Suppressor macrophage (primary cell): ENCODE data around the gene TAS2R16.
"Not testable (repeated sequence)": the region's sequence is repeated elsewhere in the genome, so short reads cannot be mapped to it uniquely, and the experiment has no call there.

Experiments
- DNase-seq, 4 experiments: peaks; one replicate each; pipeline ENCODE4 v3.0.0-alpha.2; 2020 to 2022

TAS2R16 gene

DNA sequence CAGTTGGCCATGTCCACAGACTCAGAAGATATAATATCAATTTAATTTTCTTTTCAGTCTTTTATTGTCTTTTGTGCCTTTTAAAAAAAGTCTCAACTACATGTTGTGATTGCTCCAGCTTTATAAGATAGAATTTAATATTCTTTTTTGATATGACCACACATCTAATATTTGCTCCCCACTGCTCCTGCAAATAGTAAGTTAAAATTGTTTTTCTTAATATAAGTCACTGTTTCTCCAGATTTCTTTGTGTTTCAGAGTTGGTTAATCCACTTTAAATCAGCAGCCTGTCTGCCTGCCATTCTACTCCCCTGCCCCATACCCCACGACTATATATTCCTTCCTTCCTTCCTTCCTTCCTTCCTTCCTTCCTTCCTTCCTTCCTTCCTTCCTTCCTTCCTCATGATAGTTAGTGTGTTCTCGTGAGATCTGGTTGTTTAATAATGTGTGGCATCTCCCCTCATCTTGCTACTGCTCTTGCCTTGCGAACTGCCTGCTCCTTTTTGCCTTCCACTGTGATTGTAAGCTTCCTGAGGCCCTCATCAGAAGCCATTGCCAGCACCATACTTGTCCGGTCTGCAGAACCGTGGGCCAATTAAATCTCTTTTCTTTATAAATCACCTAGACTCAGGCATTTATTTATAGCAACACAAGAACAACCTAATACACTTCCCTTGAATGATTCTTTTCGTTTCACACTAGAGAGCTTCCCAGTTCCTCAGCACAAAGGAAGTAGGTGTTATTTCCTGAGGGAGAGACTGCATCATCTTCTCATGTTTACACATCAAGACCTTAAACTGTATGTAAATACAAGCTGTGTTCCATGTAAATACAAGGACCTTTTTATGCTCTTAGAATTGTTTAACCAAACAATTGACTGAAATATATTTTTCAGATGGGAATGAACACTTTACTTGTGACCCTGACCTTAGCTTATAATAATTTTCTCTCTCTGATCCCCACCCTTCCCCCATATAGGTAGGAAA lies 24.5 kb downstream of the TAS2R16 start:
- DNase-seq = no peak

DNA sequence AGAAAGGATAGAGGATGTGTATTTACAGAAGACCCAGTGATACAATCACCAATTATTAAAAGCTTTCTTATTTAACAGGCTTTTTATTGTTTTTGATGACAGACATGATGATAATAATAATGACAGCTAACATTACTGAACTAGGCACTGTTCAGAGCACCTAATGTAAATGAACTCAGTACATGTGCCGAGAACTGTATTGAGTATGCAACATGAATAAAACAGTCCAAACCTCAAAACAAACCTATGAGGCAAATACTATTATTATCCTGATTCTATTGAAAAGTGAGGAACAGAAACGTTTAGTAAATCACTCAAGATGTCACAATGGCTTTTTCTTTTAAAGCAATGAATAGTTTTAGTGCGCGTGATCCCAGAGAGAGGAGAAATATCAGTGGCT lies 27.1 kb downstream of the TAS2R16 start:
- DNase-seq = no peak

DNA sequence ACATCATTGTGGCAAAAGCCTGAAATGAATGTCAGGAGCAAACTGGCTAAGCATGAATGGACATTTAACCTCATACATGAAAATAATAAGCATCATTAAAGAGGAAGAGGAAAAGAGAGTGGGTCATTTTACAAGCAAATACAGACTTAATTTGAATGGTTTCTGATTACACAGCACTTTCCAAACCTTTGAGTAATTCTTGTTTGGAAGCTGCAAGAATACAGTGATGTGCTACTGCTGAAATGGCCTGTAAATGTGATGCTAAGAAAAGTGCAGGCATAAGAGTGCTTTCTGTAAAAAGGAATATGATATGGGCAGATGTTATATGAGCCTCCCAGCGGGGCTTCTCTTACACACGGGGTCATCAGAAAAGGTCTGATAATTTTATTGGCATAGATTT lies 30.2 kb downstream of the TAS2R16 start:
- DNase-seq = no peak

DNA sequence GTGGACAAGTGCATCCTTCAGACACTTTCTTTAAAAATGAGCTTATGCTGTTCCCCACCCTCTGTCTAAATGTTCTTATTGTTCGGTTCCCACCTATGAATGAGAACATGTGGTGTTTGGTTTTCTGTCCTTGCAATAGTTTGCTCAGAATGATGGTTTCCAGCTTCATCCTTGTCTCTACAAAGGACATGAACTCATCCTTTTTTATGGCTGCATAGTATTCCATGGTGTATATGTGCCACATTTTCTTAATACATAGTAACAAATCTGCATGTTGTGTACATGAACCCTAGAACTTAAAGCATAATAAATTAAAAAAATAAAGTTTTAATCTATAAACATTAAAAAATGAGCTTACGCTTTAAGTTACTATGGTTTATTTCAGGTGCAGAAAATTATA lies 41.8 kb downstream of the TAS2R16 start:
- not testable (repeated sequence) for DNase-seq

DNA sequence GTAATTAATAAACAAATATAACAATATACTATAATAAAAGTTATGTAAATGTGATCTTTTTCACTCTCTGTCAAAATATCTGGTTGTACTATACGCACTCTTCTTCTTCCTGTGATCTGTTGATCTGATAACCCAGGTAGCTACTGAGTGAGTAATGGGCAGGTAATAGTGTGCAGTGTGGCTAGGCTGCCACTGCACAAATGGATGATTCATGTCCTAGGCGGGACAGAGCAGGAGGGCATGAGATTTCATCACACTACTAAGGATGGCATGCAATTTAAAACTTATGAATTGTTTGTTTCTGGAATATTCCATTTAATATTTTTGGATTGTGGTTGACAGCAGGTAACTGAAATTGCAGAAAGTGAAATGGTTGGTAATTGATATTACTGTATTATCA lies 44.5 kb downstream of the TAS2R16 start:
- no peak for DNase-seq

DNA sequence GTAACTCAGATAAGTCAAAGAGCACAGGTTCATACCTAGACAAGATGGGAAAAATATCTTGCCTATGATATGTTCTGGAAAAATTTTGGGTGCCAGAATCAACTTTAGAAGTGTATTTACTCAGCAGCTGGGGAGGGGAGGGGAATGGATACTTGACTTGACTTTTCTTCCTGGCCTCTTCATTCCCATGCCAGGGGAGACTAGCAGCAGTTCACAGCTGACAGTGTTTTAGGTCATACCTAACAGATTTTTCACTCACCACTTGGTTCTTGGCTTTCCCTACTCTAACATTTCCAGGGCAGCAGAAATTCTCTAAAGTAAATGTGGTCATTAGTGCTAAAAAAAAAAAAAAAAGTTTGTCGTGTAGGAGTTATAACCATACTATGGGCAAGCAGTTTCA lies 46.3 kb downstream of the TAS2R16 start:
- DNase-seq = no peak
